ENCODE results near the gene CGAS. TPM values are rescaled to one million over a fixed set of nuclear protein-coding genes. Genes with fewer than 3 reads are reported as not detected.
A peak's percentile ranks its signal among the peaks of the same experiment; 100 is the strongest.

Gene CGAS
- polyA plus RNA-seq, 1 experiment, result 2.1 TPM

GRCh38 chr6:73418081-73418741 is 33.9 kb downstream of the CGAS start:
- Histone ChIP-seq H3K4me3 (ENCODE audit: low read depth, low read length) (no peak overlapping the region), H3K27me3 (ENCODE audit: control insufficient read depth, insufficient read depth, low read length) (no peaks in the 10 kb centered on the region), H3K9me3 (ENCODE audit: control insufficient read depth, insufficient read depth, low read length) (no peaks in the 10 kb centered on the region), H3K27ac (ENCODE audit: low read depth, low read length) (no peak overlapping the region)
- peak; percentile 1 for DNase-seq (ENCODE audit: low read depth, low spot score)
- no peak for TF ChIP-seq CTCF (IDR thresholded peaks at IDR 0.05; ENCODE audit: low read depth, low read length)
- CTCF ChIA-PET, result interaction anchor here (0.7 kb wide), 1 partner anchor 193 kb away, joined by 3 read pairs; no protein-coding TSS in a partner anchor
- POLR2A ChIA-PET, result interaction anchor here (0.5 kb wide), 1 partner anchor 95 kb away, joined by 3 read pairs; no protein-coding TSS in a partner anchor

- Histone ChIP-seq H3K27ac (ENCODE audit: low read depth, low read length) (no peak overlapping the region), H3K27me3 (ENCODE audit: control insufficient read depth, insufficient read depth, low read length) (no peaks in the 10 kb centered on the region), H3K9me3 (ENCODE audit: control insufficient read depth, insufficient read depth, low read length) (no peaks in the 10 kb centered on the region), H3K4me3 (ENCODE audit: low read depth, low read length) (no peak overlapping the region)
- CTCF ChIA-PET, result no interaction called here
- TF ChIP-seq CTCF (IDR thresholded peaks at IDR 0.05; ENCODE audit: low read depth, low read length), result no peak
- no peak for DNase-seq (ENCODE audit: low read depth, low spot score)
- POLR2A ChIA-PET, result no interaction called here
Observed at GRCh38 chr6:73413102-73413501, 39.0 kb downstream of the CGAS start.

- no peak for DNase-seq (ENCODE audit: low read depth, low spot score)
- no peak overlapping the region for H3K27ac ChIP-seq (ENCODE audit: low read depth, low read length)
- no peak for TF ChIP-seq CTCF (IDR thresholded peaks at IDR 0.05; ENCODE audit: low read depth, low read length)
- POLR2A ChIA-PET, result no interaction called here
- CTCF ChIA-PET, result no interaction called here
- no peak overlapping the region for H3K4me3 ChIP-seq (ENCODE audit: low read depth, low read length)
- no peaks in the 10 kb centered on the region for H3K27me3 ChIP-seq (ENCODE audit: control insufficient read depth, insufficient read depth, low read length)
- H3K9me3 ChIP-seq (ENCODE audit: control insufficient read depth, insufficient read depth, low read length), result no peaks in the 10 kb centered on the region
Observed at GRCh38 chr6:73409395-73409794, 42.7 kb downstream of the CGAS start.

GRCh38 chr6:73400656-73401055 is 51.4 kb downstream of the CGAS start:
- Histone ChIP-seq H3K4me3 (ENCODE audit: low read depth, low read length) (no peak overlapping the region), H3K27me3 (ENCODE audit: control insufficient read depth, insufficient read depth, low read length) (no peaks in the 10 kb centered on the region), H3K9me3 (ENCODE audit: control insufficient read depth, insufficient read depth, low read length) (no peaks in the 10 kb centered on the region), H3K27ac (ENCODE audit: low read depth, low read length) (no peak overlapping the region)
- POLR2A ChIA-PET, result no interaction called here
- CTCF ChIA-PET, result no interaction called here
- DNase-seq (ENCODE audit: low read depth, low spot score), result no peak
- no peak for TF ChIP-seq CTCF (IDR thresholded peaks at IDR 0.05; ENCODE audit: low read depth, low read length)

DNA sequence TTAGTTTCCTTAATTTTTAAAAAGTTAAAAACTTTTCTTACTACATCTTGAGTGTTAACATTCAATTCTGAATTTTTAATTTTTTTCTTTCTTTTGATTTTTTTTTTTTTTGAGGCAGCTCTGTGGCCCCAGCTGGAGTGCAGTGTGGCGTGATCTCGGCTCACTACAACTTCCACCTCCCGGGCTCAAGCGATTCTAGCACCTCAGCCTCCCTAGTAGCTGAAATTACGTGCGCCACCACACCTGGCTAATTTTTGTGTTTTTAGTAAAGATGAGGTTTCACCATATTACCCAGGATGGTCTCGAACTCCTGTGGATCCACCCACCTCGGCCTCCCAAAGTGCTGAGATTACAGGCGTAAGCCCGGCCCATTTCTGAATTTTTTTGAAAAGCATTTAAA is 56.2 kb downstream of the CGAS start:
- no peaks in the 10 kb centered on the region for H3K27me3 ChIP-seq (ENCODE audit: control insufficient read depth, insufficient read depth, low read length)

More for the DNA sequence above, 56.2 kb downstream of the CGAS start:
- peaks cover 8% of the 10 kb centered on the region; the same call in 1 of the 2 replicates for H3K9me3 ChIP-seq (ENCODE audit: control insufficient read depth, insufficient read depth, low read length)
- CTCF ChIA-PET, result no interaction called here
- no peak for TF ChIP-seq CTCF (IDR thresholded peaks at IDR 0.05; ENCODE audit: low read depth, low read length)
- H3K27ac ChIP-seq (ENCODE audit: low read depth, low read length), result no peak overlapping the region
- no peak overlapping the region for H3K4me3 ChIP-seq (ENCODE audit: low read depth, low read length)
- DNase-seq (ENCODE audit: low read depth, low spot score), result no peak
- POLR2A ChIA-PET, result no interaction called here
